ENCODE measurements around the gene ILDR1.

The ILDR1 gene

DNA sequence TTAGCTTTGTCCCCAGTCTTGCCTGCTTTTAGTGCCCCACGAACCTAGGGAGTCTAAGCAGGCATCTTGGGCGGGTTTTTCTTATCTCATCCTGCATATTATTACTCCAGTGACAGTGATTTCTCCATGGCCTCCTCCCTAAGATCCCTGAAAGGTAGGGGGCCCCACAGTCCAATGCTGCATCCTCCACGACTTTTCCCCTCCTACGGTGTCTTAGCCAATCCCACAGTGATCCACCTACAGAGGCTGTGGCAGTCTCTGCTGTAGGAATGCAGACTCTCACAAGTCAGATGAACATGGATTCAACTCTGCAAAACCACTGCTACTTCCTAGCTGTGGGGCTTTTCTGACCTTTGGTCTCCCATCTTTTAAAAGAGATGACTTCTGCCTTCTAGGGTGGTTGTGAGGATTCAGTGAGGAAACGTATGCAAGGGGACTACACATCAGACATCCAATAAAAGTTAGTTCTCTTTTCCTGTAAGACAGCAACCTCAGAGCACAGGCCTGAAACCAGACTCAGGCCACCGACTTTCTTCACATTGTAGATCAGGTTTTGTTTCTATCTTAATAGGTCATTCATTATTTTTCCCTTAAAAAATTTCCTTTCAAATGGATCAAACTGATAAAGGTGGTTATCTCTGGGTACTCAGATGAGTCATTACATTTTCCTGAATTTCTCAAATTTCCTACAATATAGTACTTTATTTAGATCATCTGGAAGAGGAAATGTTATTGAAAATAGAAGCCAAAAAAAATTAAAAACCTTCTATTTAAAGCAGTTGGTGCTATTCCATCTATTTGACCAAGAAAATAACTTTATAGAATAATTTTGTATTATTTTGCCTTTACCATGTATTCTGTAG, 23.2 kb downstream of the ILDR1 start:
- no peak for DNase-seq (ENCODE audit: extremely low spot score)
- CTCF ChIA-PET: interaction anchor here (0.8 to 3.8 kb wide), 12 partner anchors 9 to 385 kb away, joined by 3 to 17 read pairs (median 3); partner anchors contain the start of genes CD86, FAM162A and ILDR1
- POLR2A ChIA-PET: no interaction called here
- TF ChIP-seq CTCF (IDR thresholded peaks at IDR 0.05; ENCODE audit: control extremely low read depth, extremely low read depth, low read depth, missing control alignments): no peak

GRCh38 chr3:121998030-121998580, 23.9 kb downstream of the ILDR1 start:
- POLR2A ChIA-PET: interaction anchor here (0.9 kb wide), 1 partner anchor 93 kb away, joined by 3 read pairs; no protein-coding TSS in a partner anchor
- no peak for DNase-seq (ENCODE audit: extremely low spot score)
- CTCF ChIA-PET: interaction anchor here (1.0 to 3.8 kb wide), 10 partner anchors 8 to 386 kb away, joined by 3 to 17 read pairs (median 4); partner anchors contain the start of genes FAM162A and ILDR1
- no peak for TF ChIP-seq CTCF (IDR thresholded peaks at IDR 0.05; ENCODE audit: control extremely low read depth, extremely low read depth, low read depth, missing control alignments)

DNA sequence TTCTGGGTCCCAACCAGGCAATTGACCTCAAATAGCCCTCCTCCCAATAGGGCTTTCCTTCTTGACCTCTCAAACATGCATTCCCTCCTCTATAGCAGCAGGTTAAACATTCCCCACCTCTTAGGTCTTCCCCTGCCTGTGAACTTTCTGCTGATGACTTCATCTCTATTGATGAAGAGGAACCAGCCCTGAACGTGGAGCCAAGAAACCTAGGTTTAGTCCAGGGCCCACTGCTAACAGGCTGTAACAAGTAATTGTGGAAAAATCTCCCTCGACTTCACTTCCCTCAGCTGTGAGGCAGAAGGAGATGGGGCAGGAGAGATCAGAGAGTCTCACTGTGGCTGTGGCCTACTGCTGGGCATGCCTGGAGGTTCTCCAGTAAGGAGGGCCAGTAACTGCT, 24.7 kb downstream of the ILDR1 start:
- no peak for DNase-seq (ENCODE audit: extremely low spot score)
- ChIA-PET POLR2A (interaction anchor here (0.9 kb wide), 1 partner anchor 94 kb away, joined by 3 read pairs; no protein-coding TSS in a partner anchor), CTCF (interaction anchor here (1.1 to 3.8 kb wide), 11 partner anchors 13 to 387 kb away, joined by 3 to 43 read pairs (median 4); partner anchors contain the start of genes FAM162A and ILDR1)
- TF ChIP-seq CTCF (IDR thresholded peaks at IDR 0.05; ENCODE audit: control extremely low read depth, extremely low read depth, low read depth, missing control alignments): no peak

DNA sequence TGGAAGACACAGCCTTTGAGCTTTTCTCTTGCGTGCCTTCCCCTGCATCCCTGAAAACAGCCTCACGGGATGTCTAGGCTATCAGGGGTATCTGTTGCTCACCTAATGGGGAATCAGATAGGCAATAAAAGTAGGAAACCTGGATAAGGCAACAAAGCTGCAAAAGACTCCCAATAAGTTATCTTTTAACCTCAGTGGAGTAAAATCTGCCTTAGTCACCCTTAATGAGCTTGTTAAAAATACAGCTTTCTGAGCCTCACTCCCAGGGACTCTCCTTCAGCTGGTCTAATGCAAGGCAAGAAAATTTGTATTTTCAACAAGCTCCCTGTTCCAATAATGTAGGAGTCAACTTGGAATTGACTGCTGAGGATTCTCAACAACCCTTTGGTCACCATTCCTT, 25.6 kb downstream of the ILDR1 start:
- ChIA-PET CTCF (interaction anchor here (0.9 to 3.8 kb wide), 24 partner anchors 8 to 310 kb away, joined by 3 to 43 read pairs (median 5); no protein-coding TSS in a partner anchor), POLR2A (no interaction called here)
- no peak for TF ChIP-seq CTCF (IDR thresholded peaks at IDR 0.05; ENCODE audit: control extremely low read depth, extremely low read depth, low read depth, missing control alignments)
- DNase-seq (ENCODE audit: extremely low spot score): no peak

GRCh38 chr3:121995161-121996137, 26.6 kb downstream of the ILDR1 start:
- TF ChIP-seq CTCF (IDR thresholded peaks at IDR 0.05; ENCODE audit: control extremely low read depth, extremely low read depth, low read depth, missing control alignments): peak; percentile 53
- DNase-seq (ENCODE audit: extremely low spot score): peak; percentile 51
- POLR2A ChIA-PET: no interaction called here
- CTCF ChIA-PET: interaction anchor here (0.7 to 3.8 kb wide), 38 partner anchors 9 to 451 kb away, joined by 3 to 43 read pairs (median 4); partner anchors contain the start of genes CD86 and GOLGB1

Measured in GM10248 (cell line).